Measurements from ENCODE around the gene DEPDC5. TPM values are rescaled to one million over a fixed set of nuclear protein-coding genes. Genes with fewer than 3 reads are reported as not detected.
A peak's percentile ranks its signal among the peaks of the same experiment; 100 is the strongest.

Gene DEPDC5
- total RNA-seq, 1 donor from 2014 or later, result 14.8 TPM

DNA sequence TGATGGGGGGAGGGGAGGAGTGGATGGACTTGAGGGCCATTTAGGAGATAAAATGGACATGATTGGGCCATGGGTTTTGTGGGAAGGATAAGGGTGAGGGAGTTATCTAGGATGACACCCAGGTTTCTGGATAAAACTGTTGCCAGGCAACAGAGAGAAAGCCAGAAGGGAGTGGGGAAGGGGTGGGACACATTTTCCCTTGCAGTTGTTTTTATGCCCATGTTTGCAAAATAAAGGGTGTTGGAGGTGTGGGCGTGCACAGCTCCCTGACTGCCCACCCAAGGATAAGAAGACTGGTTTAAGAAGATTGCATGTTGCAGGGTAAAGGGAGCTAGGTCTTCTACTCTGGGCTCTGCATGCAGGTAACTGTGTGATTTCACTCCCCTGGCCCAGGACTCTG lies 172.2 kb downstream of the DEPDC5 start:
- DNase-seq, result no peak

DNA sequence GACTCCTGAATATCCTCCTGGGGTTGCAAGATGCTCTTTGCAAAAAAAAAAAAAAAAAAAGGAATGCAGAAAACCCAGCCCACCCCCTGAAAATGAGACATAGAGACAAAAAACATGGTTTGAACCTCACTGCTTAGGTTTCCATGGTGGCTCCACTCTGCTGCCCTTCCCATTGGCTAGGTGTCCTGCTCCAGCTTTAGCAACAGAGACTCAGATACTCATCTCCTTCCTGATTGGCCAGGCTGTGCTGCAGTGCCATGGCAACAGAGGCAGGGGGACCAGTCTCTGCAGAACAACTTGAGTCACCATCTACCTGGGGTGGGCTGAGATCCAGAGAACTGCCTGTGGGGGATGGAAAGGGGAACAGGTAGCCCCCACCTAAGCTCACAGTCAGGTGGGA lies 173.2 kb downstream of the DEPDC5 start:
- DNase-seq, result no peak

DNA sequence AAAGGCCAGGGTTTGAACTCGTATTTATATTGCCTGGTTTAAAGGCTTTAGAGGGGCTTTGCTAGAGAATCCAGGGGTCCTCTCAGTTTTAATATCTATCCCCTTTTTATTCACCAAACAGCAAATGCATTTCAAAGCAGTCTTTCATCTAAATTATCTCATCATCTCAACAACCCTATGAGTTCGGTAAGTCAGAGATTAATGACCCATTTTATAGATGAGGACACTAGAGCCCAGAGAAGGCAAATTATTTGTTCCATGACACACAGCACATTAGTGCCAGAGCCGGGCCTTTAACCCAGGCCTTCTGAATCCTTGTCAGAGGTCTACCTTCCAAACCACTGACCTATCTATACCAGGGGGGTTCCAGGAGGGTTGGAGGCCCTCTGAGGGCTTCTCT lies 173.7 kb downstream of the DEPDC5 start:
- no peak for DNase-seq

DNA sequence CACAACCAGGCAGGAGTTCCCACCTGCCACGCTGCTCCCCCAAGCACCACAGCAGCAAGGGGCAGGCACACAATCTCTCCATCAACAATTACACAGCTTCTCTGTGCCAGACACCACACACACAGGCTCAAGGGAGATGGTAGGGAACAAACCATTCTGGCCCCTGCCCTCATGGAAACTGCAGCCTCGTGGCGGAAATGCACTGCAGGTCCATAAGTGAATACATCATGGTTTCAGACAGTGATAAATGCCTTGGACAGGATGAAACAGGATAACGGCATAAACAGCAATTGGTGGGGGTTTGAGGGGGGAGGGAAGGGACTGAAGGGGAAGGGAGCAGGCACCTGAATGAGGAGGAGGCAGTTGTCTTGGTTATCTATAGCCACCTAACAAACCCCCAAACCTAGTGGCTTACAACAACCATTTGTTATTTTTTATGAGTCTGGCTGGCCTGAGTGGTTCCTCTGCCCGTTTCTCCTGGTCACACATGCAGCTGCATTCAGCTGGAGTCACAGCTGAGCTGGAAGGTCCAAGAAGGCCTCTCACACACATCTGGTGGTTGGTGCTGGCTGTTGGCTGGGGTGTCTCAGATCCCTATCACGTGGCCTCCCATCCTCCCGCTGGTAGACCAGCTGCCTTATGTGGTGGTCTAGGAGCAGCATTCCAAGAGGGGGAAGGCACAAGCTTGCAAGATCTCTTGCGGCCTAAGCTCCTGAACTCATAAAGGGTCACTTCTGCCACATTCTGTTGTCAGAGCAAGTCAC lies 175.5 kb downstream of the DEPDC5 start:
- peak; percentile 43 for DNase-seq

DNA sequence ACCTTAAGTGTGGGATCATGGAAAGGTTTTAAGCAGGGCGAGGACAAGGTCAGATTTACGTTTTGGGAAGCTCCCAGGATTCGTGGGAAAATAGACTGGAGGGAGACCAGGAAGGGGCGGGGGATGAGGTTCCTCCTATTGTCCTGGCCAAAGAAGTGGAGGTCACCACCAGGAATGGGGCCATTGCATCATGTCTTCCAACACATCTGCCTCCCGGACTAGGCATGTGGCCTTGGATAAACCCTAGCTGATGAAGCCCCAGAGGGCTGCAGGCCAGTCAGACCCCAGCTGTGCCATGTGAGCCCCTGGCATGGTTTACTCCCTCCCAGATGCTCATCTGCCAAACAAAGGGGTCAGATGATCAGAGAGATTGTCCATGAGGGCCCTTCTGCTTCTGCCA lies 179.0 kb downstream of the DEPDC5 start:
- no peak for DNase-seq

DNA sequence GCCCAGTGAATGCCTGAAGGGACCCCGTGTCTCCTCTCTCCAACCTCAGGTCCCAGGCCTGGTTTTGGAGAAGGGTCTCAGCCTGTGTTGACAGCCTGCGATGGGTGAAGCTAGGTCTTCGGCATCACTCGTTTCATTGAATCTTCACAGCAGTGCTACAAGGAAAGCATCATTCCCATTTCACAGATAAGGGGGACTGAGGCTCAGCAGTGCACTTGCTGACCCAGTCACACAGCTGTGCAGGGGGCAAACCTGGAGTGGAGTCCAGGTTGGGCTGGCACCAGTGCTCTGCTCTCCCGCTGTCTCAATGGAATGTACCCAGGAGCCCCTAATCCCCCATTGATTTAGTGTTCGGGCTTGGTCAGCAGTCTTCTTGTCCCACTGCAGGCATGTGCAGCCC lies 179.6 kb downstream of the DEPDC5 start:
- no peak for DNase-seq

DNA sequence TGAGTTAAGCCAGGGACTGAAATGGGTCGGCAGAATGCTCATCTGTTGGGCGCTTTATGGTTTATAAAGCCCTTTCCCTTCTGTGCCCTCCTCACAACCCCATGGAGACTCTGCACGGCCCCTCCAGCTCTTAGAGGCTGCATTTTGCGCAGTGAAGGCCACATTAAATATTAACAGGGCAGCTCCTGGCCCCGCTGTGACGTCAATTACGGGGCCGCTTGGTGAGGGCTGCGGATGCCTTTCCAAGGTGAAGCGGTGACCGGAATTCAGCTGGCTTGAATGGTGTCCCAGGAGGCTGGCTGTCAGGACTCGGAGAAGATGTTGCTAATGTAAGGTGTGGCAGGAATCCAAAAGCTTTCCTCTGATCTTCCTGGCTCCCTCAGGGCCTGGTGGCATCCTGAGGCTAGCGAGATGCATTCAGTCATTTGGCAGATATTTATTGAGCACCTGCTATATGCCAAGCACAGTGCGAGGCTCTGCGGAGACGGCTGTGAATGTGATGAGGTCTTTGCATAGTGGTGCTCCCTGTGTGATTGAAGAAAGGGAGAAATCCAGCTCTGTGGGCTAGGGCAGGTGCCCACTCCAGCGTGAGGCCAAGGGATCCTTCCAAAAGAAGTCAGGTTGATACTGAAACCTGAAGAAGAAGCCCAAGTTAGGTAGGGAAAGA lies 180.1 kb downstream of the DEPDC5 start:
- DNase-seq, result no peak

DNA sequence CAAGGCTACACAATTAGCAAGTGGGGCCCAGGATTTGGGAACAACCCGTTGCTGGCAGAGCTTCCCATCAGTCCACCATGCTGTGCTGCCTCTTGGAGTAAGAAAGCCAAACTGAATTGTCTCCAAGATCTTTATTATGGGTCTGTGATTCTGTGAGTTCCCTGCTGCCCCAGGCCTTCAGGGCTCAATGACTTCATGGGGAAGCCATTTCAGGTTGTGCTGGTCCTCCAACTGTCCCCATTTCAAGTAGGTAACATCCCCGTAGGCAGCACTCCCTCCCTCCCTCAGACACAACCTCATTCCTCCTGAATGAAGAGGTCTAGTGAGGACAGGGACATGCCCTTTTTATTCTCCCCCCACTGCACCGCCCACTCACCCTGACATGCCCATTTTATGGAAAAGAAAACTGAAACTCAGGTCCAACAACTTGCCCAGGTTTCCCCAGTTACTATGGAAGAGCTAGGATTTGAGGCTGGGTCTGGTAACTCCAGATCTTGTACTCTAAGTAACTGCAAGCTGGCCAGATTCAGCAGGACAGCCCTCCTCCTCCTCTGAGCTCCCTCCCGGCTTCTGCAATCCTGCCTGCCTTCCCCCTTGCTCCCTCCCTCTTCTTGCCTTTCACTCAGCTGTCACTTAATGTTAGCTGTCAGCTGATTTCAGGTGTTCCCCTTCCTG lies 182.3 kb downstream of the DEPDC5 start:
- DNase-seq, result no peak

DNA sequence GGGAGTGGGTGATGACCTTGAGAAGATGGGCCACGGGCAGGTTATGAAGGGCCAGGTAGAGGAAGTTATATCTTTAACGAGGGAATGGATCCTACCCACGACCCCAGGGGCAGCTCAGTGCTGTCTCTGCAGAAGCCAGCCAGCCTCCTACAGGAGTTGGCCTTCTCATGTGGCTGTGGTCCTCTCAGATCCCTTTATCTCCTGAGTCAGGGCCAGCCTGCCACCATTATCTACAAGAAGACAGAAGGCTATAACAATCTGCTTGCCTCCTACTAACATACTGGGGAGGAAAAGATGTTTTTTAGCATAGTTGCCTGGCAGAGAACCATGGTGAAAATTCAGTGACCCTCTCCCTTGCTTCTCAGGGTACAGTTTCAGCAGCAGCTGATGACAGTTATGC lies 183.5 kb downstream of the DEPDC5 start:
- DNase-seq, result no peak

DNA sequence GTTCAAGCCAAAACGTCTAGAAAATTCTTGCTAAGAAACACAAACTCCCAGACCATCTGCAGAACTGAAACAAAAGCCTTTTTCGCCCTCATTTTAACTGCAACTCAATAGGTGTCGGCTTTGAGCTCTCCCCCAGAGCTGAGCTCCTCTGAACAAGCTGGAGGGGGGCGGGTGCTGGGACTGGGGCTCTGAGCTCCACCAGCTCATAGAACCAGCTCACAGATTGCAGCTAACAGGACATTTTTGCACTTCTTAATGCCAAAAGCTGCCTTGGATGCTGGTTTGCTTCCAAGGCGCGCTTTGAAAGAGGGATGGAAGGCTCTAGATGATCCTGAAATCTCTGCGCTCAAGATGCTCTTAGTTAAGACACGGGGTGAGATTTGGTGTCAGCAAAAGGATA lies 184.5 kb downstream of the DEPDC5 start:
- no peak for DNase-seq

DNA sequence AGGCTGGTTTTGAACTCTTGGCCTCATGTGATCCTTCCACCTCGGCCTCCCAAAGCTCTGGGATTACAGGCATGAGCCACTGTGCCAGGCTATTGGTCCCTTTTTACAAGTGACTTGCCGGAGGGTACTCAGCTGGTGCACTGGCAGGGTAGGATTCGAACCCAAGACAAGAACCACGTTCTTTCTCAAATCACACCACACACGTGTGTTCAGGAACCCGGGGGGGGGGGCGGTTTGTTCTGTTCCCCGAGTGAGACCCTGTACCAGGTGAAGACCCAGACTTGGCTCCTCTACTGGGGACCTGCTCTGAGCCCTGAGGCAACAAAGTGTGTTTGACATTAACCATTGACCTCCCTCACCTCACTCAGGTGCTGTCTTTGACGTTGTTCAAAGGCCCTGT lies 186.7 kb downstream of the DEPDC5 start:
- no peak for DNase-seq

DNA sequence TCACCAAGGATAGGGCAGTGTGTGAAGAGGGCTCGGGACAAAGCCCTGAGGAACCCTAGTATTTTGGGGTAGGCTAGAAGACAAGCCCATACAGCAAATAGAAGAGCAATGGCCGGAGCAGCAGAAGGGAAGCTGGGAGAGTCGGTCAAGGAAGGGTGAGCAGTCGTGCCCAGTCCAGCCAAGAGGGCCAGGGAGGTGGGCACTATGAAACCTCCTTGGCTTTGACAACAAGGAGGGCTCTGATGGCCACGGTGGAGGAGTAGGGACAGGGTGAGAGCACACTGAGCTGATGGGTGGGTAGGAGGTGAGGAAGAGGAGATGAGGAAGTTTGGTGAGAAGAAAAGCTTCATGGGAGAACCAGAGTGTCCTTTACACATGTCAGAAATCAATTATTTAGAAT lies 188.3 kb downstream of the DEPDC5 start:
- no peak for DNase-seq

DNA sequence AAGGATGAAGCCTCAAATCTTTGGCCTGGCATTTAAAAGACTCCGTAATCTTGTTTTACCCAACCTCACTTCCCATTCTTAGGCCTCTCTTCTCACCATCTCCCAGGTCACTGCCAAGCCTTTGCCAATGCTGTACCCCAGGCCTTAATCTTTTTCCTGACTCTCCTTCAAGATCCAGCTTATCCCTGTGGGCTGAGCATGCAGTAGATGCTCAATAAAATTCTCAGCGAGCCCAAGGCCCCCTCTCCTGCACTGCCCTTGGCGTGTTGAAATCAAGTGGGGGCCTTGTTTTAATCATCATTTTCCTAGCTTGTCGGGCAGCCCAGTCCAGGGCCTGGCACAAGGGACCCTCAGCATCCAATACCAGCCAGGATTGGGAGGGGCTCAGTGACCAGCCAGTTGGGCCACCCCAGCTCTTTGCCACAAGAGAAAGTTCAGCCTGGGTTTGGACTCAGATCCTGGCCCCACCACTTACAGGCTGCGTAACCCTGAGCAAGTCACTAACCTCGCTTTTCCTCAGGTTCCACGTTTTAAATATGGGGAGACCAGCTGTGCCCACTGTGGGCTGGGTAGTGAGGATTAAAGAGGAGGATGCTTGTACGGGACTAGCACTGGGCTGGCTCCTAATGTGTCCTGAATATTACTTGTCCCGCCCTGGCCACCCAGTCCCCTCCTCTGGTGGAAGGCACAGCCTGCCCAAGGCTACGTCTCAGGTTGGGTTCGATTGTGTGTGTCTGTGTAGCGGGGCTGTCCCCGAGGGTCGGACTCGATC lies 189.6 kb downstream of the DEPDC5 start:
- DNase-seq, result peak; percentile 56

DNA sequence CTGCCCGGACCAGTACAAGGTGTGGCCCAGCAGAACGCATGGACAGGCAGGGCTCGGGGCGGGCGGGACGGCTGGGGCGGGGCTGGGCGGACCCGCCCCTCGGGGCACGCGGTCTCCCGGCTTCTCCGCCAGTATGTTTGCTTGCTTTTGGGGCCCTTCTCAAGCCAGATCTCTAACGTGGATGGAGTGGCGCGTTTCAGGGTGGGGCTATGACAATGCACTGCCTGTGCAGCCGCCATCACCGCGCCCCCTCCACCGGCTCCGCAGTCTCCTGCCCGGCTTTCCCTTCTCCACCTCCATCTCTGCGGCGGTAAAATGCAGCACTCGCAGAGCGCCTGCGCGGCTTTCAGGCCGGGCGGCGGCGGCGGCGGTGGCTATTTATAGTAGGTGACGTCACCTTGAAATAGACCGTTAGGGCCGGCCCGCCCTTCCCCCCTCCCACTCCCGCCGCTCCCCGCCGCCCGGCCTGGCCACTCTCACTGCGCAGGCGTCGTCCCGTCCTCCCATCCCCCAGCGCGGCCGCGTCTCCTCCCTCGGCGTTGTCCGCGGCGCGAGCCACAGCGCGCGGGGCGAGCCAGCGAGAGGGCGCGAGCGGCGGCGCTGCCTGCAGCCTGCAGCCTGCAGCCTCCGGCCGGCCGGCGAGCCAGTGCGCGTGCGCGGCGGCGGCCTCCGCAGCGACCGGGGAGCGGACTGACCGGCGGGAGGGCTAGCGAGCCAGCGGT lies 190.3 kb downstream of the DEPDC5 start, which contains the start of gene YWHAH:
YWHAH (plus strand) TSS at position 558 of the 722 bp plus-strand sequence. CDS start 199 bp downstream, outside the sequence.
- DNase-seq, result peak; percentile 88

DNA sequence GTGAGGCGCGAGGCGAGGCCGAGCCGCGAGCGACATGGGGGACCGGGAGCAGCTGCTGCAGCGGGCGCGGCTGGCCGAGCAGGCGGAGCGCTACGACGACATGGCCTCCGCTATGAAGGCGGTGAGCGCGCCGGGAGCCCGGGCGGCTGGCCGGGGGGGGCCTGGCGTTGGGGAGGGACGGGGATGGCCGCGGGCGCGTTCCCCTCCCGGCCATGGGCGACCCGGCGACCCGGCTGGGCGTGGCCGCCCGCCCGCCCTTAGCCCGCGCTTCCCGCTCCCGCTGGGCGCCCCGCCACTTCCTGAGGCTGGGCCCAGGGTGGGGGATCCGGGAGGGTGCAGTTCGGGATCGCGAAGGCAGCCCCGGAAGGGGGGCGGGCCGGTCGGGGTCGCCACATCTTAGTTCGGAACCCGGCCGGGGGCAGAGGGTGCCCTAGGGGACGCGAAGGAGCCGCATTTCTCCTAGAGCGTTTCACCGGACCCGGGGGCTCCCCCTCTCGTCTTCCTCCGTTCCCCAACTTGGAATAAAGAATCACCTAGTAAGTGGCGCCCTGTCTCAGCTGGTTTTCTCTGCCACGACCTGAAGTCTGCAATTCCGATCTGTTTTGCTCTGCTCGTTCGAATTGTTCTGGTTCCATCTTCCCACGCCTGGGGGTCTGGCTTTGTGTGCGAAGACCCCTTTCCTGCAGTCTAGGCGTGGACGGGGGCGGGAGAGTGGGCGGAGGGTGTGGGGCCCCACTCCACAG lies 191.1 kb downstream of the DEPDC5 start:
- no peak for DNase-seq

DNA sequence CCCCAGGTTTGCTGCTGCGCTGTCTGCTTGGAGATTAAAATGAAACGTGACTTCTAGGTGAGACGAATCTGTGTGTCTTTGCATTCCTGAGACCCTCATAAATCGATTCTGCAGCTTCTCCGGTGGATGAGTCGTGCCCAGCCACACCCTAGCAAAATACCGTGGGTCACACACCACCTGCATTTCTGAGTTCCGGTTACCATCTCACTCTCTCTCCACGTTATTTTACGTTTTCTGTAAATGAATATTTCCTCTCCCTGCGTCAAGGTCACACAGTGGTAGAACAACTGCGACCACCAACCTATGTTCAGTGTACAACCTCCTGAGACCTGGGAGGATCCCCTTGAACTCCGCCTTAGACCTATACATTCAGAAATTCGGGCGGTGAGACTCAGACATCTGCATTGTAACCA lies 191.6 kb downstream of the DEPDC5 start:
- no peak for DNase-seq

DNA sequence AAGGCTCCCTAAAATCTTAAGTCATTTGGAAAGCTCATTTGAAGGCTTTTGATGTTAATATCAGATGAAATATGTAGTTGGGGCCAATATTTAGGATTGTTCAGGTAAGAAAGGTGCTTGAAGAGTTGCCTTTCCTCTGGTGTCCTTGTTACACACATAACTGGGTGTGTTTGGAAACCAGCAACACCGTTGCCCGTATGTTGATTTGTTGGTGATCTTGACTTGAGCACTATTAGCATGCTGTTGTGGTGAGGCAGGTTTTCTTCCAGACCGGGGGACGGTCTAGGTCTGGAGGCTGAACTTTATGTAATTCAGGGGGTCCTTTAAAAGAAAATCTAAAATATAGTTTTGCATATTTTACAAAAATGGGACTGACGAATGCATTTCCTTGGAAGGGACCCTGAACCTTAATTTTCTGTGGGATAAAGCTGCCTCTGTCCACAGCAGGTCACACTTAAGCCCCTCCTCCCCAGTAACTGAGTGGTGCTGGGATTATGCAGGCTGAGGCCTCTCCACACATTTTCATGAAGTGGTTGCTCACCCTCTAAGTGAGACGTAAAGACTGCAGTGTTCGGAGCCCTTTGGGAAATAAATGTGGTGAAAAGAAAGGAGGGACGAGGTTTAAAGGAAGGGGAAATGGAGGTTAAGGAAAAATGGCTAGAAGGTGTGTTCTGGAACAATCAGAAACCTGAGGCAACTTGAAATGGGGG lies 192.3 kb downstream of the DEPDC5 start:
- no peak for DNase-seq

DNA sequence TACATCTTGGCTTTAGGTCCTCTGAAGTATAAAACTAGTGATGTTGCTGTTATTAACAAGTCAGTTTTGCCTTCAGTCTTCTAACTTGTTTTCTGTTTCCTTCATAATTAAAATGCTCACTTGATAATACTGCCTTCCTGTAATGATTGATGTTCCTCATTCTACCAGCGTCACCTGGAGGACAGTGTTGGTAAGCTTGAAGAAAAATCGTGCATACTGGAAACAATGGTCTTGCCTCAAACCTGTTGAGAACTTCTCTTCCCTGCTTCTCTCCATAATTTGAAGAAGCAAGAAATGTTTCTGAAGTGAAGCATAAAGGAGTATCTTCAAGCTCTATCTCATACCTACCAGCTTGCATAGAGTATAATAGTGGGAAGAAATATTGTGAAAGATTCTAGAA lies 193.5 kb downstream of the DEPDC5 start:
- no peak for DNase-seq

DNA sequence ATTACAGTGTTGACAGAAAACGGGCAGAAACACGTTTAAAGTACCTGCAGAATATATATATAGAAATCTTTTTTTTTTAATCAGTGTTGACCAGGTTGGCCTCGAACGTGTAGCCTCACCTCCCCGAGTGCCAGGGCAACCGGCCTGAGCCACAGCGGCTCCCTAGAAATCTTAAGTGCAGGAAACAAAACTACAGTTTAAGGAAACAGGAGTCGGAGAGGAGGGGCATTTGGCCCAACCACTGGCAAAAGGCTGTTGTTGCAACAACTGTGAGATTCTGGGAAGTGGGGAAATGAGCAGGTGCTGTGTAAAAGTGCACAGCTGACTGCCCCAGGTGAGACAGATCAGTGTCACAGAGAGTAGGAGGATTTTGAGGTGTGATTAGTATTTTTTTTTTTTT lies 194.2 kb downstream of the DEPDC5 start:
- no peak for DNase-seq

DNA sequence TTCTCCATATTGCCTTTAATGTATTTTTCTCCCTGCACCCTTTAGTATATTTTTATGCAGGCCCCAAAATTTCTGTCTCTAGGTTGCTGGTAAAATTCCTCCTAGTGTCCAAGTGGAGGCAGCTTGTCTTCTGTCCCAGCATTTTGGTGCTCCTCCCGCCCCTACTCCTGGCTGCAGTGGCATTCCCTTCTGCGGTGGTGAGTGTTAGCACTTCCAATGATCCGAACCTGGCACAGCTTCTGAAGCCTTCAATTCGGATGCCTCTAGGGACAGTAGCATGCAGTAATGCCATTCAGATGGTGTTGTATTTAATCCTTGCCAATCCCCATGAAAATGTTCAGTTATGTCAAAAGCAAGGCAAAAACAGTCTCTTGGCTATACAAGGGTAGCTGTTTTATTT lies 196.4 kb downstream of the DEPDC5 start:
- peak; percentile 20 for DNase-seq
